ENCODE measurements around the gene ARHGAP31.

The ARHGAP31 gene

DNA sequence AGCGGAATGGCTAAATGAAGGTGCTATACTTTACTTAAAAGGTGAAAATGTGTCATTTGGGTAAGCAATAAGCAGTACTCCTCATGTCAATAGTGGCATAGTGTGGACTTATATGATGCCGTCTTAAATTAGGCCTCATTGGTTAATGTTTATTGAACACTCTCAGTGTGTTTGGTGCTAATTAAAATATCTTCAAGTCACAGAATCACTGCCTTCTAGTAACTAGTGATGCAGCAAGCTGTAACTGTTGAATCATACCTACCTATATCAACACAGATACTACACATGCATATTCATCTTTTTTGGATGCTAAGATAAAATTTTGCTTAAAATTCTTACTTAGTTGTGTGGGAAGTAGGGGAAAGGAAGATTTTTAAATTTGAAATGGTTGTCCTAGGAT, 30.7 kb downstream of the ARHGAP31 start:
- ATAC-seq: no peak
- no peak for TF ChIP-seq TOX (CRISPR knock-in tag; IDR thresholded peaks at IDR 0.05; ENCODE audit: borderline replicate concordance)
- TF ChIP-seq, protein P1, sequence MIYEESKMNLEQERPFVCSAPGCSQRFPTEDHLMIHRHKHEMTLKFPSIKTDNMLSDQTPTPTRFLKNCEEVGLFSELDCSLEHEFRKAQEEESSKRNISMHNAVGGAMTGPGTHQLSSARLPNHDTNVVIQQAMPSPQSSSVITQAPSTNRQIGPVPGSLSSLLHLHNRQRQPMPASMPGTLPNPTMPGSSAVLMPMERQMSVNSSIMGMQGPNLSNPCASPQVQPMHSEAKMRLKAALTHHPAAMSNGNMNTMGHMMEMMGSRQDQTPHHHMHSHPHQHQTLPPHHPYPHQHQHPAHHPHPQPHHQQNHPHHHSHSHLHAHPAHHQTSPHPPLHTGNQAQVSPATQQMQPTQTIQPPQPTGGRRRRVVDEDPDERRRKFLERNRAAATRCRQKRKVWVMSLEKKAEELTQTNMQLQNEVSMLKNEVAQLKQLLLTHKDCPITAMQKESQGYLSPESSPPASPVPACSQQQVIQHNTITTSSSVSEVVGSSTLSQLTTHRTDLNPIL (CRISPR knock-in tag; IDR thresholded peaks at IDR 0.05; ENCODE audit: low read depth): no peak
- TF ChIP-seq, protein P2, sequence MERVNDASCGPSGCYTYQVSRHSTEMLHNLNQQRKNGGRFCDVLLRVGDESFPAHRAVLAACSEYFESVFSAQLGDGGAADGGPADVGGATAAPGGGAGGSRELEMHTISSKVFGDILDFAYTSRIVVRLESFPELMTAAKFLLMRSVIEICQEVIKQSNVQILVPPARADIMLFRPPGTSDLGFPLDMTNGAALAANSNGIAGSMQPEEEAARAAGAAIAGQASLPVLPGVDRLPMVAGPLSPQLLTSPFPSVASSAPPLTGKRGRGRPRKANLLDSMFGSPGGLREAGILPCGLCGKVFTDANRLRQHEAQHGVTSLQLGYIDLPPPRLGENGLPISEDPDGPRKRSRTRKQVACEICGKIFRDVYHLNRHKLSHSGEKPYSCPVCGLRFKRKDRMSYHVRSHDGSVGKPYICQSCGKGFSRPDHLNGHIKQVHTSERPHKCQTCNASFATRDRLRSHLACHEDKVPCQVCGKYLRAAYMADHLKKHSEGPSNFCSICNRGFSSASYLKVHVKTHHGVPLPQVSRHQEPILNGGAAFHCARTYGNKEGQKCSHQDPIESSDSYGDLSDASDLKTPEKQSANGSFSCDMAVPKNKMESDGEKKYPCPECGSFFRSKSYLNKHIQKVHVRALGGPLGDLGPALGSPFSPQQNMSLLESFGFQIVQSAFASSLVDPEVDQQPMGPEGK (CRISPR knock-in tag; IDR thresholded peaks at IDR 0.05; ENCODE audit: borderline replicate concordance): no peak
- no peak for TF ChIP-seq TCF4 (CRISPR knock-in tag; IDR thresholded peaks at IDR 0.05; ENCODE audit: borderline replicate concordance)
- no peak for TF ChIP-seq ARNTL (CRISPR knock-in tag; IDR thresholded peaks at IDR 0.05; ENCODE audit: borderline replicate concordance, low read depth)
- no peak for TF ChIP-seq ZFP30 (CRISPR knock-in tag; IDR thresholded peaks at IDR 0.05)
- TF ChIP-seq ISL1 (CRISPR knock-in tag; IDR thresholded peaks at IDR 0.05): no peak
- no peak for TF ChIP-seq CSDC2 (CRISPR knock-in tag; IDR thresholded peaks at IDR 0.05)
- TF ChIP-seq, protein P3, sequence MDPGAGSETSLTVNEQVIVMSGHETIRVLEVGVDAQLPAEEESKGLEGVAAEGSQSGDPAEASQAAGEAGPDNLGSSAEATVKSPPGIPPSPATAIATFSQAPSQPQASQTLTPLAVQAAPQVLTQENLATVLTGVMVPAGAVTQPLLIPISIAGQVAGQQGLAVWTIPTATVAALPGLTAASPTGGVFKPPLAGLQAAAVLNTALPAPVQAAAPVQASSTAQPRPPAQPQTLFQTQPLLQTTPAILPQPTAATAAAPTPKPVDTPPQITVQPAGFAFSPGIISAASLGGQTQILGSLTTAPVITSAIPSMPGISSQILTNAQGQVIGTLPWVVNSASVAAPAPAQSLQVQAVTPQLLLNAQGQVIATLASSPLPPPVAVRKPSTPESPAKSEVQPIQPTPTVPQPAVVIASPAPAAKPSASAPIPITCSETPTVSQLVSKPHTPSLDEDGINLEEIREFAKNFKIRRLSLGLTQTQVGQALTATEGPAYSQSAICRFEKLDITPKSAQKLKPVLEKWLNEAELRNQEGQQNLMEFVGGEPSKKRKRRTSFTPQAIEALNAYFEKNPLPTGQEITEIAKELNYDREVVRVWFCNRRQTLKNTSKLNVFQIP (CRISPR knock-in tag; IDR thresholded peaks at IDR 0.05; ENCODE audit: borderline replicate concordance, low read depth): no peak
- TF ChIP-seq ZFP3 (CRISPR knock-in tag; IDR thresholded peaks at IDR 0.05): no peak
- no peak for TF ChIP-seq RARB (CRISPR knock-in tag; IDR thresholded peaks at IDR 0.05)
- no peak for TF ChIP-seq SNAI2 (CRISPR knock-in tag; IDR thresholded peaks at IDR 0.05)
- TF ChIP-seq ZNF8 (CRISPR knock-in tag; IDR thresholded peaks at IDR 0.05): no peak
- no peak for TF ChIP-seq ESRRG (CRISPR knock-in tag; IDR thresholded peaks at IDR 0.05)
- TF ChIP-seq BACH2 (CRISPR knock-in tag; IDR thresholded peaks at IDR 0.05; ENCODE audit: borderline replicate concordance): no peak
- TF ChIP-seq ZNF565 (CRISPR knock-in tag; conservative IDR thresholded peaks at IDR 0.05; ENCODE audit: low read depth): no peak
- no peak for TF ChIP-seq ZNF70 (CRISPR knock-in tag; IDR thresholded peaks at IDR 0.05)

DNA sequence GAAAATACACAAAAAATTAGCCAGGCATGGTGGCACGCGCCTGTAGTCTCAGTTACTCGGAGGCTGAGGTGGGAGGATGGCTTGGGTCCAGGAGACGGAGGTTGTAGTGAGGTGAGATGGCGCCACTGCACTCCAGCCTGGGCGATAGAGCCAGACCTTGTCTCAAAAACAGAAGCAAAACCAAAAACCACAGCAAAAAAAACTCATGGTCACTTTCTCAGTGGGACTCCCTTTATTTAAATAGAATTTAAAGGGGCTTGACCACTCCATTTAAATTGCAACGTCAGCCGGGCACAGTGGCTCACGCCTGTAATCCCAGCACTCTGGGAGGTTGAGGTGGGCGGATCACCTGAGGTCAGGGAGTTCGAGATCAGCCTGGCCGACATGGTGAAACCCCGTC, 32.8 kb downstream of the ARHGAP31 start:
- TF ChIP-seq ZNF70 (CRISPR knock-in tag; IDR thresholded peaks at IDR 0.05) (no peak), TOX (CRISPR knock-in tag; IDR thresholded peaks at IDR 0.05; ENCODE audit: borderline replicate concordance) (no peak), GLIS3 (CRISPR knock-in tag; IDR thresholded peaks at IDR 0.05) (no peak), ZNF8 (CRISPR knock-in tag; IDR thresholded peaks at IDR 0.05) (no peak), CSDC2 (CRISPR knock-in tag; IDR thresholded peaks at IDR 0.05) (no peak), SNAI2 (CRISPR knock-in tag; IDR thresholded peaks at IDR 0.05) (no peak), ZFP3 (CRISPR knock-in tag; IDR thresholded peaks at IDR 0.05) (no peak), OSR1 (CRISPR knock-in tag; IDR thresholded peaks at IDR 0.05) (no peak), RARB (CRISPR knock-in tag; IDR thresholded peaks at IDR 0.05) (no peak), ESRRG (CRISPR knock-in tag; IDR thresholded peaks at IDR 0.05) (no peak), BACH2 (CRISPR knock-in tag; IDR thresholded peaks at IDR 0.05; ENCODE audit: borderline replicate concordance) (no peak), ARNTL (CRISPR knock-in tag; IDR thresholded peaks at IDR 0.05; ENCODE audit: borderline replicate concordance, low read depth) (no peak), ZC3H10 (CRISPR knock-in tag; IDR thresholded peaks at IDR 0.05) (no peak)
- TF ChIP-seq, protein P1 (CRISPR knock-in tag; IDR thresholded peaks at IDR 0.05; ENCODE audit: low read depth): no peak
- TF ChIP-seq, protein P4, sequence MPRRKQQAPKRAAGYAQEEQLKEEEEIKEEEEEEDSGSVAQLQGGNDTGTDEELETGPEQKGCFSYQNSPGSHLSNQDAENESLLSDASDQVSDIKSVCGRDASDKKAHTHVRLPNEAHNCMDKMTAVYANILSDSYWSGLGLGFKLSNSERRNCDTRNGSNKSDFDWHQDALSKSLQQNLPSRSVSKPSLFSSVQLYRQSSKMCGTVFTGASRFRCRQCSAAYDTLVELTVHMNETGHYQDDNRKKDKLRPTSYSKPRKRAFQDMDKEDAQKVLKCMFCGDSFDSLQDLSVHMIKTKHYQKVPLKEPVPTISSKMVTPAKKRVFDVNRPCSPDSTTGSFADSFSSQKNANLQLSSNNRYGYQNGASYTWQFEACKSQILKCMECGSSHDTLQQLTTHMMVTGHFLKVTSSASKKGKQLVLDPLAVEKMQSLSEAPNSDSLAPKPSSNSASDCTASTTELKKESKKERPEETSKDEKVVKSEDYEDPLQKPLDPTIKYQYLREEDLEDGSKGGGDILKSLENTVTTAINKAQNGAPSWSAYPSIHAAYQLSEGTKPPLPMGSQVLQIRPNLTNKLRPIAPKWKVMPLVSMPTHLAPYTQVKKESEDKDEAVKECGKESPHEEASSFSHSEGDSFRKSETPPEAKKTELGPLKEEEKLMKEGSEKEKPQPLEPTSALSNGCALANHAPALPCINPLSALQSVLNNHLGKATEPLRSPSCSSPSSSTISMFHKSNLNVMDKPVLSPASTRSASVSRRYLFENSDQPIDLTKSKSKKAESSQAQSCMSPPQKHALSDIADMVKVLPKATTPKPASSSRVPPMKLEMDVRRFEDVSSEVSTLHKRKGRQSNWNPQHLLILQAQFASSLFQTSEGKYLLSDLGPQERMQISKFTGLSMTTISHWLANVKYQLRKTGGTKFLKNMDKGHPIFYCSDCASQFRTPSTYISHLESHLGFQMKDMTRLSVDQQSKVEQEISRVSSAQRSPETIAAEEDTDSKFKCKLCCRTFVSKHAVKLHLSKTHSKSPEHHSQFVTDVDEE (CRISPR knock-in tag; IDR thresholded peaks at IDR 0.05): no peak
- TF ChIP-seq, protein P2 (CRISPR knock-in tag; IDR thresholded peaks at IDR 0.05; ENCODE audit: borderline replicate concordance): no peak
- TF ChIP-seq, protein P5, sequence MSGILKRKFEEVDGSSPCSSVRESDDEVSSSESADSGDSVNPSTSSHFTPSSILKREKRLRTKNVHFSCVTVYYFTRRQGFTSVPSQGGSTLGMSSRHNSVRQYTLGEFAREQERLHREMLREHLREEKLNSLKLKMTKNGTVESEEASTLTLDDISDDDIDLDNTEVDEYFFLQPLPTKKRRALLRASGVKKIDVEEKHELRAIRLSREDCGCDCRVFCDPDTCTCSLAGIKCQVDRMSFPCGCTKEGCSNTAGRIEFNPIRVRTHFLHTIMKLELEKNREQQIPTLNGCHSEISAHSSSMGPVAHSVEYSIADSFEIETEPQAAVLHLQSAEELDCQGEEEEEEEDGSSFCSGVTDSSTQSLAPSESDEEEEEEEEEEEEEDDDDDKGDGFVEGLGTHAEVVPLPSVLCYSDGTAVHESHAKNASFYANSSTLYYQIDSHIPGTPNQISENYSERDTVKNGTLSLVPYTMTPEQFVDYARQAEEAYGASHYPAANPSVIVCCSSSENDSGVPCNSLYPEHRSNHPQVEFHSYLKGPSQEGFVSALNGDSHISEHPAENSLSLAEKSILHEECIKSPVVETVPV (CRISPR knock-in tag; IDR thresholded peaks at IDR 0.05): no peak
- TF ChIP-seq, protein P3 (CRISPR knock-in tag; IDR thresholded peaks at IDR 0.05; ENCODE audit: borderline replicate concordance, low read depth): no peak
- no peak for ATAC-seq

Measured in SK-N-SH treated with all-trans-retinoic acid at 6 μM for 48 hours (cell line).